Neutrophil (primary cell): Measurements from ENCODE around the gene SRP9.

Experiments used
- H3K27ac ChIP-seq: fragments of 200-600 bp; sonication (generic); 2 replicates; pipeline ENCODE4 v1.5.1; 2016; ENCODE audit warnings: mild to moderate bottlenecking, moderate library complexity
- H3K27me3 ChIP-seq: fragments of 200-600 bp; sonication (generic); 2 replicates; pipeline ENCODE4 v1.6.0; 2016; ENCODE audit warnings: mild to moderate bottlenecking
- H3K36me3 ChIP-seq: fragments of 200-600 bp; sonication (generic); 2 replicates; pipeline ENCODE4 v1.5.1; 2017
- H3K4me1 ChIP-seq, 2 experiments: fragments of 200-600 bp in 1 of 2; sonication (generic) in 1 of 2; 1 replicate in 1 of 2; 2 replicates in 1 of 2; pipeline versions ENCODE4 v1.5.1 to v1.6.1; 2013 to 2016; ENCODE audit warnings: low read depth in 1 of 2, low read length in 1 of 2, mild to moderate bottlenecking in 1 of 2, moderate library complexity in 1 of 2; ENCODE audit not compliant: control insufficient read depth in 1 of 2, insufficient read depth in 1 of 2
- H3K4me3 ChIP-seq, 2 experiments: fragments of 200-600 bp in 1 of 2; sonication (generic) in 1 of 2; 1 replicate in 1 of 2; 2 replicates in 1 of 2; pipeline ENCODE4 v1.5.1; 2013 to 2016; ENCODE audit warnings: low read depth in 1 of 2, low read length in 1 of 2, mild to moderate bottlenecking in 1 of 2, moderate library complexity in 1 of 2
- H3K9me3 ChIP-seq: fragments of 200-600 bp; sonication (generic); 2 replicates; pipeline ENCODE4 v1.5.1; 2016
- CTCF ChIP-seq: fragments of 200-600 bp; sonication (generic); IDR thresholded peaks from 2 replicates; pipeline ENCODE4 v1.5.1; 2016; ENCODE audit warnings: antibody characterized with exemption

The SRP9 gene

DNA sequence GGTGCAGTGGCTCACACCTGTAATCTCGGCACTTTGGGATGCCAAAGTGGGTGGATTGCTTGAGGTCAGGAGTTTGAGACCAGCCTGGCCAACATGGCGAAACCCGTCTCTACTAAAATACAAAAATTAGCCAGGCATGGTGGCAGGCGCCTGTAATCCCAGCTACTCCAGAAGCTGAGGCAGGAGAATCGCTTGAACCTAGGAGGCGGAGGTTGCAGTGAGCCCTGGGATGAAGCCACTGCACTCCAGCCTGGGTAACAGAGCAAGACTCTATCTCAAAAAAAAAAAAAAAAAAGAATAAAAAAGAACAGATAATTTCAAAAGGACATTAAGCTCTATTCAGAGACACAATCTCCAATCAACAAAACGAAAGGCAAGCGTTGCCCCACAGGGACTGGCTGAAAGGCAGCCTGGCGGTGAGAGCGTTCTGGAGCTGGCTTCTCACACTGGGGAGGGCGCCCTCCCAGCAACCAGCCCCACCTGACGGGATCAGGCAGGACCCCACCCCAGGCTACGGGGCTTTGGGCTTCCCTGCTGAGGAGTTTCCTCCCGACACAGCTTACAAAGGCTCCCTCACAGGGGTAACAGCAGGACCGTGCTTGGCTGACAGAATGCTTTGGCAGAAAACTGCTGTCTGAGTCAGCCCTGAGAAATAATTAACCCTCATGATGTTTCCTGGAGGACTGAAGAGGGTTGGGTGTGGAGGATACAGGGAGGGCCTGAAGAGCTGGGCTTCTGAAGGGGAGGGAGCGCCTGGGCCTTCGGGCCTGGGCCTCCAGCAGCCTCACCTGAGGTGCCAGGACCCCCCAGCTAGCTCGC is 31.1 kb upstream of the SRP9 start:
- H3K4me1 ChIP-seq: no peaks in the 10 kb centered on the region
- no peaks in the 10 kb centered on the region for H3K36me3 ChIP-seq
- TF ChIP-seq CTCF: no peak
- H3K27ac ChIP-seq: no peak overlapping the region
- H3K9me3 ChIP-seq: no peaks in the 10 kb centered on the region
- H3K27me3 ChIP-seq: no peaks in the 10 kb centered on the region
- no peak overlapping the region for H3K4me3 ChIP-seq

DNA sequence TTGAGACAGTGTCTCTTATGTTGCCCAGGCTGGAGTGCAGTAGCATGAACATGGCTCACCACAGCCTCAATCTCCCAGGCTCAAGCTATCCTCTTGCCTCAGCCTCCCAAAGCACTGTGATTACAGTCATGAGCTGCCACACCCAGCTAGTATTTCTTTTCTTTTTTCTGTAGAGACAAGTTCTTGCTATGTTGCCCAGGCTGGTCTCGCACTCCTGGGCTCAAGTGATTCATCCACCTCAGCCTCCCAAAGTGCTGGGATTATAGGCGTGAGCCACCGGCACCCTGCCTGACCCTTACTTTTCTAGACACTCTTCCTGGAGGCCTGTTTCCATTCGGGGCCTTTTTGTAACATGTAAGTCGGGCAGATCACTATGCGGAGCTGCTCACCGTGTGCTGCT is 30.1 kb upstream of the SRP9 start:
- TF ChIP-seq CTCF: no peak
- H3K4me3 ChIP-seq: no peak overlapping the region
- no peaks in the 10 kb centered on the region for H3K9me3 ChIP-seq
- H3K27ac ChIP-seq: no peak overlapping the region
- no peaks in the 10 kb centered on the region for H3K36me3 ChIP-seq
- H3K27me3 ChIP-seq: no peaks in the 10 kb centered on the region
- H3K4me1 ChIP-seq: no peaks in the 10 kb centered on the region

GRCh38 chr1:225748529-225748928 is 29.1 kb upstream of the SRP9 start:
- no peak for TF ChIP-seq CTCF
- H3K9me3 ChIP-seq: no peaks in the 10 kb centered on the region
- no peak overlapping the region for H3K4me3 ChIP-seq
- no peaks in the 10 kb centered on the region for H3K36me3 ChIP-seq
- no peaks in the 10 kb centered on the region for H3K27me3 ChIP-seq
- H3K4me1 ChIP-seq: no peaks in the 10 kb centered on the region
- no peak overlapping the region for H3K27ac ChIP-seq

DNA sequence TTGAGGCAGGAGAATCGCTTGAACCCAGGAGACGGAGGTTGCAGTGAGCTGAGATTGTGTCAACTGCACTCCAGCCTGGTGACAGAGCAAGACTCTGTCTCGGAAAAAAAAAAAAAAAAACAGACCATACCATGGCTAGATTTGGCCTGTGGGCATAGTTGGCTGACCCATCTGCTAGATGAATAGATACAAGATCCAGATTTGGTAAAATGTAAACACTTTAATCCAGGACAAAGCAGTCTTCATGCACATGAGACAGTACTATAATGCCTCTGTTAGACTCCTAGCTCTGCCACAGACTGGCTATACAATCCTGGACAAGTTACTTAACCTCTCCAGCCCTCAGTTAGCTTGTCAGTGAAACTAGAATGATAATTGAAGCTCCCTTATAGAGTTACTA is 27.9 kb upstream of the SRP9 start:
- Histone ChIP-seq H3K4me3 (no peak overlapping the region), H3K27ac (no peak overlapping the region), H3K36me3 (no peaks in the 10 kb centered on the region), H3K27me3 (no peaks in the 10 kb centered on the region), H3K9me3 (no peaks in the 10 kb centered on the region), H3K4me1 (peaks cover 0 to under 1% of the 10 kb centered on the region in 2 experiments)
- TF ChIP-seq CTCF: no peak

GRCh38 chr1:225750420-225750819 is 27.2 kb upstream of the SRP9 start:
- H3K36me3 ChIP-seq: no peaks in the 10 kb centered on the region
- H3K27ac ChIP-seq: no peak overlapping the region
- no peaks in the 10 kb centered on the region for H3K9me3 ChIP-seq
- H3K4me1 ChIP-seq: peaks cover 6 to 7% of the 10 kb centered on the region in 2 experiments
- no peak for TF ChIP-seq CTCF
- no peak overlapping the region for H3K4me3 ChIP-seq
- no peaks in the 10 kb centered on the region for H3K27me3 ChIP-seq
